Fibroblast of villous mesenchyme (primary cell): Measurements from ENCODE around the gene FARSA. TPM values are rescaled to one million over a fixed set of nuclear protein-coding genes. Genes with fewer than 3 reads are reported as not detected.

ENCODE experiments used
- DNase-seq: peaks from one replicate; pipeline ENCODE4 v3.0.0-alpha.2; 2010; ENCODE audit warnings: low read depth
- H3K4me3 ChIP-seq: 2 replicates; pipeline ENCODE4 v1.5.1; 2011; ENCODE audit warnings: low read depth, mild to moderate bottlenecking, low read length
- total RNA-seq: library from RNA; depleted of rRNA; stranded (reverse); fragments of >200 nt; gene quantifications from 2 replicates; pipeline ENCODE4 v1.2.3, GENCODE V29; 2012
- TF ChIP-seq, protein P1 (sequence below): IDR thresholded peaks from 2 replicates; pipeline ENCODE4 v1.5.1; 2012; ENCODE audit warnings: low read depth, mild to moderate bottlenecking, low read length; ENCODE audit not compliant: insufficient read depth

FARSA gene
- total RNA-seq, 1 donor, result 65.2 TPM

DNA sequence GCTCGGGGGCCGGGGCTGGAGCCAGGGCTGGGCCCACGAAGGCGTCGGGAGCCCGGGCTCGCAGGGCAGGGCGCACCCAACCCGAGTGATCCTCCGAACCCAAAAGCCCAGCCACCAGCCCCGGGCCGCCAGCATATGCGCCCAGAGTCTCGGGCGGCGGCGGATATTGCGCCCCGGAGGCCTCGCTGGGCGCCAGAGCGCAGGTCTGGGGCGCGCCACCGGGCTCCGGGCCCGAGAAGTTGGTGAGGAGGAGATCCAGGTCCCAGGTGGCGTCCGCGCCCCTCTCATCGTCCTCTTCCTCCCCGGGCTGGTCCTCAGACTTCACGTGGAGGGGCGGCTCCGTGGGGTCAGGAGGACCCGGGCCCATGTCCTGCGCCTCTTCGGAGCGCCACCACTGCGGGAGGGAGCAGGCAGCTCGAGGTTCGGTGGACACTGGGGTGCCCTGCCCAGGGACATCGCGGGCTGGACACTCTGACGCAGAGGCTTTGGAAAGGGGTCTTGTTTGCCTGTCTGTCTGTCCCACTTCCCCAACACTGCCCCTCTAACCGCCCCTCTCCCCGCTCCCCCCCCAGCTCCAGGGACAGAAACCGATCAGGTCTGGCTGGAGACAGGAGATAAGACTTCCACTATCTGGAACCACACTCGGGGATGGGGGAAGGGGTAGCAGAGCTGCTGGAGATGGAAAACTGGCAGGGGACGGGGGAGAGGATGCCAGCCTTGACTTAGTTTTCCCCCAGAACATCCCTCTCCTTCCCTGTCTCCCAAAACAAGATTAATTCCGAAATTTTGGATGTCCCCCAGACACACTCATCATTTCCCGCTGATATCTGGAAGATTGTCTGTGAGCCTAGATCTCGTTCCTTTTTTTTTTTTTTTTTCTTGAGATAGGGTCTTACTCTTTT, 47.5 kb downstream of the FARSA start:
- peak overlapping the region; percentile 9 for H3K4me3 ChIP-seq
- DNase-seq, result no peak

DNA sequence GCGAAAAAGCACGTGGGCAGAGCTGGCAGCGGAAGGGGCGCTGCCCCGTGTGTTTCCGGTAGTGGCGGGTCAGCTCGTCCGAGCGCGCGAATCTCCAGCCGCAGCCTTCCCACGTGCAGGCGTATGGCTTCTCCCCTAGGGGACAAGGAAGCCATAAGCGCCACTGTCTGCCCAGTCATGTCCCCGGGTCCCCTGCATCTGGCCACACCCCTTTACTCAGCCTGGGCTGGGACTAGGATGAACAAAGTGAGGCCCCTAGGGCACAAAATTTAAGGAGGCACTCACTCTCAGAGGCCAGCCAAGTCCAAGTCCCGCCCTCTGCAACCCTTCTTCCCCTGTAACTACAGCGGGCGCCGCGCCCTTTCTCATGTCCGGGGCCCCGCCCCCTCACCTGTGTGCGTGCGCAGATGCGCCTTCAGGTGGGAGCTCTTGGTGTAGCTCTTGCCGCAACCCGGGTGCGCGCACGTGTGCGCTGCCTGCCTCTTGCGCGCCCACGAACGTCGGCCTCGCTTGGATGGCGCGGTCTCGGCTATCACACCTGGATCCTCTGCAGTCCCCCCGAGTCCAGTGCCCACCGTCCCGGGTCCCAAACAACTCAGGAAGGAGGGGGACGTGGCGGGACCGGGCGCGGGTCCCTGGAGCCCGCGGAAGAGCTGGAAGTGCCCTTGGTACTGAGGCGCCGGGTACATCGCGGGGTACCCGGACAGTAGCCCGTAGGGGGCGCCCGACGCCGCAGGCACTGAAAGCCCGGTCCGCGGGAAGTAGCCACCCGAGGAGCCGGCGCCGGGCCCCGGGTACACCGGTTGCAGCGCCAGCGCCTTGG, 48.4 kb downstream of the FARSA start:
- TF ChIP-seq, protein P1, sequence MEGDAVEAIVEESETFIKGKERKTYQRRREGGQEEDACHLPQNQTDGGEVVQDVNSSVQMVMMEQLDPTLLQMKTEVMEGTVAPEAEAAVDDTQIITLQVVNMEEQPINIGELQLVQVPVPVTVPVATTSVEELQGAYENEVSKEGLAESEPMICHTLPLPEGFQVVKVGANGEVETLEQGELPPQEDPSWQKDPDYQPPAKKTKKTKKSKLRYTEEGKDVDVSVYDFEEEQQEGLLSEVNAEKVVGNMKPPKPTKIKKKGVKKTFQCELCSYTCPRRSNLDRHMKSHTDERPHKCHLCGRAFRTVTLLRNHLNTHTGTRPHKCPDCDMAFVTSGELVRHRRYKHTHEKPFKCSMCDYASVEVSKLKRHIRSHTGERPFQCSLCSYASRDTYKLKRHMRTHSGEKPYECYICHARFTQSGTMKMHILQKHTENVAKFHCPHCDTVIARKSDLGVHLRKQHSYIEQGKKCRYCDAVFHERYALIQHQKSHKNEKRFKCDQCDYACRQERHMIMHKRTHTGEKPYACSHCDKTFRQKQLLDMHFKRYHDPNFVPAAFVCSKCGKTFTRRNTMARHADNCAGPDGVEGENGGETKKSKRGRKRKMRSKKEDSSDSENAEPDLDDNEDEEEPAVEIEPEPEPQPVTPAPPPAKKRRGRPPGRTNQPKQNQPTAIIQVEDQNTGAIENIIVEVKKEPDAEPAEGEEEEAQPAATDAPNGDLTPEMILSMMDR, result peak; percentile 51
- peak; percentile 45 for DNase-seq
- no peak overlapping the region for H3K4me3 ChIP-seq

More for the DNA sequence above, 47.5 kb downstream of the FARSA start:
- TF ChIP-seq, protein P1, result no peak

DNA sequence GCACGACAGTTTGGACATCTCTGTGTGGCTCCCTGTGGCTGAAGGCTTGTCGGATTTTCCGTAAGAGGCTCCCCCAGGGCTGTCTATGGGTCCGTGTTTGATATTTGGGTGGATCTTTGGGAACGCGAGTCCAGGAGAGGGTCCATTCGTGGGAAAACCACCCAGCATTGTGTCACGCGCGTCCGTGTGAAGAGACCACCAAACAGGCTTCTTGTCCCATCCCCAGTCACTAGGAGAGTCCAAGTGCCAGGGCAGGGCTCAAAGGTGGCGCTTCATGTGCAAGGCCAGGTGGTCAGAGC, 48.9 kb downstream of the FARSA start:
- TF ChIP-seq, protein P1, result no peak
- DNase-seq, result no peak
- no peak overlapping the region for H3K4me3 ChIP-seq

DNA sequence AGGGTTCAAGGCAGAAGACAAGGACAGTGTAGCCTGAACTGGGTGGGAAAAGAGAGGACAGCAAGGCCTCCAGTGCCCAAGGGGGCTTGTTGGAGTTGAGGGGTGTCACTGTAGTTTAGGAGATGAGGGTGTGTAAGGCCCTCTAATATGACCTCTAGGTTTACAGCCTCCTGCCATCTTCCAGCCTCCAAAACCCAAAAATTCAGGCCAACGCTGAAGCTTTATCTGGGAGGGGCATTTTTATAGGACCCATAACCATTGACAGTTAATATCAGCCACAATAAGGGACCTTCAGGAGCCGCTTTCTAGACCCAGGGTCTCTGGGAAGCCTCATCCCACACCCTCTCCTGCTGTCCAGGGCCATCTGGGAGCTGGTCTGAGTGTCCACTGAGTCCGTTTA, 49.3 kb downstream of the FARSA start:
- TF ChIP-seq, protein P1, result no peak
- H3K4me3 ChIP-seq, result no peak overlapping the region
- no peak for DNase-seq

DNA sequence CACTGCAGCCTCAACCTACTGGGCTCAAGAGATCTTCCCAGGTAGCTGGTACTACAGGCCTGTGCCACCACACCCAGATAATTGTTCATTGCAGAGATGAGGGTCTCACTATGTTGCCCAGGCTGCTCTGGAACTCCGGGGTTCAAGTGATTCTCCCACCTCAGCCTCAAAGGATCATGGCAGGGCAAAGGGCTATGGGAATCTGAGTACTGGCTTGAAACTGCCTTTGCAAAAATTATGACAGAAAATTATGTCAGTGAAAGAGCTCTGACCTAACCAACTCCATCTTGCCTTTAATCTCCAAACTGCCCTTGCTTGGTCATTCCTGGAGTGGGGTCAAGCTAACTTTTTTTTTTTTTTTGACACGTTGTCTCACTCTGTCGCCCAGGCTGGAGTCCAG, 50.9 kb downstream of the FARSA start:
- DNase-seq, result no peak
- TF ChIP-seq, protein P1, result no peak
- no peak overlapping the region for H3K4me3 ChIP-seq

DNA sequence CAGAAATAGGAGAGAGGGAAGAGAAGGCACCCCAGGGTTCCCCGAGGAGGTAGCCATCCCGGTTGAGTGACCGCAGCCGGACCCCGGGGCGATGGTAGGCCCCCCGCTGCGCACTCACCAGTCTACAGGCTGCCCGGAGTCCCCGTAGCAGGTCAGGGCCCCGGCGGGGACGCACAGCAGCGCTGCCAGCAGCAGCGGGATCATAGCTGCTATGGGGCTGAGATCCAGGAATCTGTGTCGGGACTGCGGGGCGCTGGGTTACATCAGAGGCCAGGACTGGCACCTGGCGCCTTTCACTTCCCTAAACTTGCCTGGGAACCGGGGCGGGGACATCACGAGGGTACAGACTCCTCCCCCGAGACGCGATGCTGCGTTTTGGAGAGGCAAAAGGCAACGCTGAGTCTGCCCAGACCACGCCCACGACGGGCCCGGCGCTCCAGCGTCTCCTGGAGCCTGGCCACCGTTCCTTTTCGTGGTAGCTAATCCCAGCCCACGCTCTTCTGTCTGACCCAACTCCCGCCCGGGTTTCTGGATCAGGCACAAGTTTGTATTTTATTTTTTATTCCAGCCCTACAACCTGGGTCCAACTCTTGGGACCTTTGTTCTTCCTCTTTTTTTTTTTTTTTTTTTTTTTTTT, 52.2 kb downstream of the FARSA start, which contains the start of gene DNASE2:
DNASE2 (minus strand) TSS at position 278 of the 637 bp plus-strand sequence; CDS start at position 204, 74 bp downstream.
- TF ChIP-seq, protein P1, result no peak
- DNase-seq, result peak; percentile 94
- peak within 1 kb of the TSS; percentile 76 for H3K4me3 ChIP-seq
